Measurements from ENCODE around the gene LCAT. TPM values are rescaled to one million over a fixed set of nuclear protein-coding genes. Genes with fewer than 3 reads are reported as not detected.
A peak's percentile ranks its signal among the peaks of the same experiment; 100 is the strongest.

The LCAT gene
- total RNA-seq, 2 experiments from 2014 or later: 15.6 to 22.7 TPM

- no peak for ATAC-seq
- Mint-ChIP-seq H3K4me1 (peaks cover 15% of the 10 kb centered on the region), H3K27ac (no peak overlapping the region), H3K36me3 (peaks cover 22% of the 10 kb centered on the region), H3K27me3 (no peaks in the 10 kb centered on the region), H3K9me3 (ENCODE audit: low read depth) (no peaks in the 10 kb centered on the region), H3K4me3 (no peak overlapping the region)
- DNase-seq: no peak
- CTCF ChIA-PET: interaction anchor here (1.3 to 2.0 kb wide), 3 partner anchors 47 to 115 kb away, joined by 4 to 12 read pairs (median 8); partner anchors contain the start of gene NRN1L
Observed at GRCh38 chr16:67930678-67931211, 13.2 kb downstream of the LCAT start.

- Mint-ChIP-seq H3K9me3 (ENCODE audit: low read depth) (no peaks in the 10 kb centered on the region), H3K27me3 (no peaks in the 10 kb centered on the region), H3K36me3 (peaks cover 17% of the 10 kb centered on the region), H3K4me3 (no peak overlapping the region), H3K27ac (no peak overlapping the region), H3K4me1 (peaks cover 11% of the 10 kb centered on the region)
- CTCF ChIA-PET: interaction anchor here (1.3 to 2.0 kb wide), 2 partner anchors 47 to 115 kb away, joined by 4 to 12 read pairs; no protein-coding TSS in a partner anchor
- ATAC-seq (no peak), DNase-seq (peak; percentile 41)
Observed at GRCh38 chr16:67930191-67930590, 13.7 kb downstream of the LCAT start.

DNA sequence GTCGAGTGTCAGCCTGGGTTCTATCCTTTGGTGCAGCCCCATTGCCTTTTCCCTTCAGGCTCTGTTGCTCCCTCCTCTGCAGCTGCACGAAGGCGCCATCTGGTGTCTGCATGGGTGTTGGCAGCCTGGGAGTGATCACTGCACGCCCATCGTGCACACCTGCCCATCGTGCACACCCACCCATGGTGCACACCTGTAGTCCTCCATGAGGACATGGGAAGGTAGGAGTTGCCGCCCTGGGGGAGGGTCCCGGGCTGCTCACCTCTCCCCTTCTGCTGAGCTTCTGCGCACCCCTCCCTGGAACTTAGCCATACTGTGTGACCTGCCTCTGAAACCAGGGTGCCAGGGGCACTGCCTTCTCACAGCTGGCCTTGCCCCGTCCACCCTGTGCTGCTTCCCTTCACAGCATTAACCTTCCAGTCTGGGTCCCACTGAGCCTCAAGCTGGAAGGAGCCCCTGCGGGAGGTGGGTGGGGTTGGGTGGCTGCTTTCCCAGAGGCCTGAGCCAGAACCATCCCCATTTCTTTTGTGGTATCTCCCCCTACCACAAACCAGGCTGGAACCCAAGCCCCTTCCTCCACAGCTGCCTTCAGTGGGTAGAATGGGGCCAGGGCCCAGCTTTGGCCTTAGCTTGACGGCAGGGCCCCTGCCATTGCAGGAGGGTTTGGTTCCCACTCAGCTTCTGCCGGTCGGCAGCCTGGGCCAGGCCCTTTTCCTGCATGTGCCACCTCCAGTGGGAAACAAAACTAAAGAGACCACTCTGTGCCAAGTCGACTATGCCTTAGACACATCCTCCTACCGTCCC, 15.2 kb downstream of the LCAT start:
- Mint-ChIP-seq H3K27ac (peak overlapping the region; percentile 6), H3K36me3 (peaks cover 3% of the 10 kb centered on the region), H3K27me3 (no peaks in the 10 kb centered on the region), H3K4me1 (no peaks in the 10 kb centered on the region), H3K4me3 (no peak overlapping the region), H3K9me3 (ENCODE audit: low read depth) (no peaks in the 10 kb centered on the region)
- DNase-seq: peak; percentile 86
- CTCF ChIA-PET: interaction anchor here (0.6 to 5.2 kb wide), 26 partner anchors 9 to 408 kb away, joined by 3 to 53 read pairs (median 4); partner anchors contain the start of genes PSKH1 and PSMB10
- ATAC-seq: peak; percentile 92

- DNase-seq (no peak), ATAC-seq (no peak)
- H3K4me1 Mint-ChIP-seq: no peaks in the 10 kb centered on the region
Observed at GRCh38 chr16:67928147-67928546, 15.8 kb downstream of the LCAT start.

DNA sequence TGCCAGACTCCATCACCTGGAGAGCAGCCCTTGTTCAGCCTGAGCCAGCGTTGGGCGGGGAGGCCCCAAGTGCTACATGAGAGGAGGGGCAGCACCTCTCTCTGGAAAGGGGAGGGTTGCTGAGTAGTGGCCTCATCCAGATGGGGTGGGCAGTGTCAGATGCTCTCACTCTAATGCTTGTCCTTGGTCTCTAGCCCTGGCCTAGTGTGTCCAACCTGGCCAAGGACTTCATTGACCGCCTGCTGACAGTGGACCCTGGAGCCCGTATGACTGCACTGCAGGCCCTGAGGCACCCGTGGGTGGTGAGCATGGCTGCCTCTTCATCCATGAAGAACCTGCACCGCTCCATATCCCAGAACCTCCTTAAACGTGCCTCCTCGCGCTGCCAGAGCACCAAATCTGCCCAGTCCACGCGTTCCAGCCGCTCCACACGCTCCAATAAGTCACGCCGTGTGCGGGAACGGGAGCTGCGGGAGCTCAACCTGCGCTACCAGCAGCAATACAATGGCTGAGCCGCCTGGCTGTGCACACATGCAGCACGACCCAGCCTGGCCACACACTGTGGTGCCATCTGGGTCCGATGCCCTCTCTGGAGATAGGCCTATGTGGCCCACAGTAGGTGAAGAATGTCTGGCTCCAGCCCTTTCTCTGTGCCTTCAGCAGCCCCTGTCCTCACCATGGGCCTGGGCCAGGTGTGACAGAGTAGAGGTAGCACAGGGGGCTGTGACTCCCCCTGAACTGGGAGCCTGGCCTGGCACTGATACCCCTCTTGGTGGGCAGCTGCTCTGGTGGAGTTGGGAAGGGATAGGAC, 16.6 kb downstream of the LCAT start:
- no peaks in the 10 kb centered on the region for H3K27me3 Mint-ChIP-seq
- no peak overlapping the region for H3K27ac Mint-ChIP-seq
- no peak overlapping the region for H3K4me3 Mint-ChIP-seq
- peaks cover under 1% of the 10 kb centered on the region for H3K4me1 Mint-ChIP-seq
- H3K36me3 Mint-ChIP-seq: no peaks in the 10 kb centered on the region
- no peak for ATAC-seq
- DNase-seq: peak; percentile 39
- H3K9me3 Mint-ChIP-seq (ENCODE audit: low read depth): no peaks in the 10 kb centered on the region
- CTCF ChIA-PET: interaction anchor here (0.9 to 5.2 kb wide), 13 partner anchors 8 to 406 kb away, joined by 3 to 53 read pairs (median 6); partner anchors contain the start of genes PSKH1 and PSMB10

More at GRCh38 chr16:67928147-67928546, 15.8 kb downstream of the LCAT start:
- H3K9me3 Mint-ChIP-seq (ENCODE audit: low read depth): no peaks in the 10 kb centered on the region
- no peaks in the 10 kb centered on the region for H3K27me3 Mint-ChIP-seq
- CTCF ChIA-PET: interaction anchor here (0.6 to 5.2 kb wide), 25 partner anchors 9 to 407 kb away, joined by 3 to 53 read pairs (median 4); partner anchors contain the start of genes PSKH1 and PSMB10
- peak overlapping the region; percentile 6 for H3K27ac Mint-ChIP-seq
- H3K36me3 Mint-ChIP-seq: no peaks in the 10 kb centered on the region
- no peak overlapping the region for H3K4me3 Mint-ChIP-seq

GRCh38 chr16:67926181-67926750, 17.7 kb downstream of the LCAT start:
- Mint-ChIP-seq H3K9me3 (ENCODE audit: low read depth) (no peaks in the 10 kb centered on the region), H3K36me3 (no peaks in the 10 kb centered on the region), H3K4me3 (no peak overlapping the region), H3K4me1 (peaks cover 8% of the 10 kb centered on the region), H3K27me3 (no peaks in the 10 kb centered on the region), H3K27ac (no peak overlapping the region)
- DNase-seq: no peak
- CTCF ChIA-PET: interaction anchor here (0.9 to 5.2 kb wide), 5 partner anchors 9 to 405 kb away, joined by 3 to 53 read pairs (median 24); no protein-coding TSS in a partner anchor
- ATAC-seq: no peak

DNA sequence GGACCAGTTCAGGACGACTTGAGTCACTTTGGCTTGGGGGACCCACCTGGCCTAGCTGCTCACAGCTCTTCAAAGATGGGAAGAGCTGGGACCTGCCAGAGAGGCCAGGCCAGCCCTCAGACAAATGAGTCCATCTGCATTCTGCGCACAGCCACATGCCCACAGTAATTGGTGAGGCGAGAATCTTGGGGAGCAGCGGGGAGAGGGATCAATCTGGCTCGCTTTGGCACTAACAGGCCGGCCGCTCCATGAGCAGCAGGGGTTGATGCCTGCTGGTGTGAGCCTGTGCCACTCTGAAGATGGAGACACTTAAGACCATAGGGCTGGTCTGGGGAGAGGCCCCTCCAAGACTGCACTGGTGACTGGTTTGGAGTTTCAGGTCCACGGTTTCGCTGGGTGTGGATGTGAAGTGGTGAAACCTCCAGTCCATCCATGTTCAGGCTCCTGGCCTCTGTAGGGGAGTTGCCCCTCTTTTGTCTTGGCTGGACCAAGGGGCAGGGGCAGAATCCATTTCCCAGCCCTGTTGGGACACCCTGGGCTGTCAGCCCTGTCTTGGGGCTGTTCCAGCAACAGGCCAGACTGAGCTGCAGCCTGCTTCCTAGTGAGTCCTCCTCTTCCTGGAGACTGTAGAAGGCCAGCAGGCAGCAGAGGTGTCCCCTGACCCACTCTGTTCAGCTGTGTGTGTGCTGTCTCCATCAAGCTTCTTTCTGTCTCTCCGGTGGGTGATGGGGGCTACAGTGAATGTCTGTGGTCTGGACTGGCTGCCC, 19.6 kb downstream of the LCAT start:
- no peak for ATAC-seq
- DNase-seq: no peak
- CTCF ChIA-PET: interaction anchor here (0.9 to 5.2 kb wide), 7 partner anchors 11 to 403 kb away, joined by 3 to 53 read pairs (median 4); partner anchors contain the start of gene PSKH1
- no peak overlapping the region for H3K27ac Mint-ChIP-seq
- no peaks in the 10 kb centered on the region for H3K9me3 Mint-ChIP-seq (ENCODE audit: low read depth)
- peaks cover 2% of the 10 kb centered on the region for H3K36me3 Mint-ChIP-seq
- no peaks in the 10 kb centered on the region for H3K27me3 Mint-ChIP-seq
- no peak overlapping the region for H3K4me3 Mint-ChIP-seq
- H3K4me1 Mint-ChIP-seq: peaks cover 8% of the 10 kb centered on the region

DNA sequence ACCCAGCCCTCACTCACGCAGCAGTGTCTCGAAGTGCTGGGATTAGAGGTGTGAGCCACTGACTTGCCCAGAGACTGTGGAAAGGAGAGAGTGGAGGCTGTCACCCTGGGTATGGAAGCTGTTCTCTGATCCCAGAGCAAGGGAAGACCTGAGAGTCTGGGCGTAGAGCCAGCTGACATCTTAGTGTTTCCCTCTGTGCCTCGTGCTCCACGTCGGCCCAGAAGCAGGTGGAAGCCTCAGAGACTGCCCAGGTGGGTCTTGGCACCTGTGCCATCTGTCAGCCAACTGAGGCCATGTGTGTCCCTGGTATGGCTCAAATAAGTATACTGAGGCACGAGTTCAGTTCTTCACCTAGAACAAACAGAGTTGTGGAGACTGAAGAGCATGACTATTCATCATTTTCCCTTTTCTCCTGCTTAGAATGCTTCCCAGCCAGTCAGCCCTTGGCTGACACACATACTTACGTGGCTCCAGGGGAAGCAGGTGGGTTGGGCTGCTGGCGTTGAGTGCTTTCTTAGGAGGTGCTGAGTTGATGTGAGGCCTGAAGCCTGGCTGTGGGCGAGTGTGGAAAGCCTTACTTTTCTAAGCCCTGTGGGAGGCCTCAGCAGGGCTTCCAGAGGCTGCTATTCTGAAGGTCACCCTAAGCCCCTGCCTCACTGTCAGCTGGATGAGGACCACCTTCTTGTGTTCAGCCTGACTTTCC, 20.4 kb downstream of the LCAT start:
- peaks cover 2% of the 10 kb centered on the region for H3K36me3 Mint-ChIP-seq
- H3K9me3 Mint-ChIP-seq (ENCODE audit: low read depth): no peaks in the 10 kb centered on the region

GRCh38 chr16:67922740-67923139, 21.2 kb downstream of the LCAT start:
- H3K36me3 Mint-ChIP-seq: peaks cover 3% of the 10 kb centered on the region
- no peak overlapping the region for H3K4me3 Mint-ChIP-seq
- no peak for ATAC-seq
- H3K27ac Mint-ChIP-seq: no peak overlapping the region
- peaks cover 14% of the 10 kb centered on the region for H3K4me1 Mint-ChIP-seq
- CTCF ChIA-PET: interaction anchor here (1.7 to 4.5 kb wide), 3 partner anchors 19 to 107 kb away, joined by 4 to 24 read pairs (median 12); no protein-coding TSS in a partner anchor
- no peak for DNase-seq
- no peaks in the 10 kb centered on the region for H3K9me3 Mint-ChIP-seq (ENCODE audit: low read depth)
- no peaks in the 10 kb centered on the region for H3K27me3 Mint-ChIP-seq

More for the DNA sequence above, 20.4 kb downstream of the LCAT start:
- CTCF ChIA-PET: interaction anchor here (1.1 to 4.5 kb wide), 4 partner anchors 18 to 107 kb away, joined by 4 to 24 read pairs (median 8); partner anchors contain the start of gene PSKH1
- ATAC-seq (no peak), DNase-seq (peak; percentile 40)
- Mint-ChIP-seq H3K27ac (no peak overlapping the region), H3K4me3 (no peak overlapping the region), H3K27me3 (no peaks in the 10 kb centered on the region), H3K4me1 (peaks cover 8% of the 10 kb centered on the region)

DNA sequence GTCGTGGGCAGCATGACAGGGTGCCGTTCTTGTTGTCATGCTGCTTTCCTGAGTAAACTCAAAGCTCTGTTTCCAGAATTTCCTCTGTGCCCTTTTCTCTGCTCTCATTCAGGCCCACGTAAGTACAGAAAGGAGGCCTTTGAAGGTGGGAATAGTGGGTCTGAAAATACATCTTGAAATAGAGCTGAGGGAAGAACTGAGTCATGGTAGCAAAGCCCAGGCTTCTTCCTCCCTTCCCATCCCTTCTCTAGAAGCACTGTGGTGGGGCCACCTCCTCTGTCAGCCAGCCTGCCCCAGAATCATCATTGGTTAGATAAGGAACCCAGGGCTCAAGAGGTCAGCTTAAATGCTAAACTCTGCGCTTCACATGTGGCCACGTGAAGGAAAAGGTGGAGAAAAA, 21.7 kb downstream of the LCAT start:
- DNase-seq (no peak), ATAC-seq (no peak)
- CTCF ChIA-PET: interaction anchor here (1.7 to 4.5 kb wide), 3 partner anchors 20 to 106 kb away, joined by 4 to 24 read pairs (median 12); no protein-coding TSS in a partner anchor
- Mint-ChIP-seq H3K36me3 (peaks cover 3% of the 10 kb centered on the region), H3K27ac (peak overlapping the region; percentile 12), H3K9me3 (ENCODE audit: low read depth) (no peaks in the 10 kb centered on the region), H3K27me3 (no peaks in the 10 kb centered on the region), H3K4me1 (peaks cover 20% of the 10 kb centered on the region), H3K4me3 (no peak overlapping the region)

GRCh38 chr16:67919622-67920221, 24.2 kb downstream of the LCAT start:
- peak; percentile 32 for ATAC-seq
- Mint-ChIP-seq H3K4me3 (no peak overlapping the region), H3K27me3 (no peaks in the 10 kb centered on the region), H3K27ac (no peak overlapping the region), H3K36me3 (peaks cover 3% of the 10 kb centered on the region), H3K4me1 (peaks cover 26% of the 10 kb centered on the region), H3K9me3 (ENCODE audit: low read depth) (no peaks in the 10 kb centered on the region)
- peak; percentile 43 for DNase-seq
- CTCF ChIA-PET: interaction anchor here (0.6 to 2.5 kb wide), 6 partner anchors 9 to 248 kb away, joined by 3 to 12 read pairs (median 4); no protein-coding TSS in a partner anchor
